Glutamatergic neuron (in vitro differentiated cells): ENCODE data around the gene PTGIS. TPM values are rescaled to one million over a fixed set of nuclear protein-coding genes. Genes with fewer than 3 reads are reported as not detected.
A peak's percentile ranks its signal among the peaks of the same experiment; 100 is the strongest.
"Not testable (repeated sequence)": the region's sequence is repeated elsewhere in the genome, so short reads cannot be mapped to it uniquely, and the experiment has no call there.

Experiments used
- DNase-seq: peaks from one replicate; pipeline ENCODE4 v3.0.0; 2022
- H3K27ac Mint-ChIP-seq: one replicate; pipeline ENCODE4 v1.8.0; 2020; ENCODE audit warnings: mild to moderate bottlenecking, mixed read lengths, inconsistent platforms; ENCODE audit not compliant: unreplicated experiment
- H3K27me3 Mint-ChIP-seq: one replicate; pipeline ENCODE4 v1.8.0; 2020; ENCODE audit warnings: mild to moderate bottlenecking, moderate library complexity, mixed read lengths, inconsistent platforms; ENCODE audit not compliant: unreplicated experiment
- H3K36me3 Mint-ChIP-seq: one replicate; pipeline ENCODE4 v1.8.0; 2020; ENCODE audit warnings: mild to moderate bottlenecking, mixed read lengths, inconsistent platforms; ENCODE audit not compliant: unreplicated experiment
- H3K4me1 Mint-ChIP-seq: one replicate; pipeline ENCODE4 v1.8.0; 2020; ENCODE audit warnings: mild to moderate bottlenecking, low read depth, mixed read lengths, inconsistent platforms; ENCODE audit not compliant: unreplicated experiment
- H3K4me3 Mint-ChIP-seq: one replicate; pipeline ENCODE4 v1.8.0; 2020; ENCODE audit warnings: mild to moderate bottlenecking, mixed read lengths, inconsistent platforms; ENCODE audit not compliant: unreplicated experiment
- H3K9me3 Mint-ChIP-seq: one replicate; pipeline ENCODE4 v1.8.0; 2020; ENCODE audit warnings: mild to moderate bottlenecking, moderate library complexity, mixed read lengths, inconsistent platforms; ENCODE audit not compliant: unreplicated experiment
- CTCF ChIP-seq: fragments of 200-600 bp; sonication (generic); IDR thresholded peaks from one replicate; pipeline ENCODE4 v1.5.0; 2021; ENCODE audit not compliant: partially characterized antibody, unreplicated experiment
- total RNA-seq: library from RNA; stranded (reverse); fragmentation: NEBNext Ultra II Directional; extraction: Animal tissue kit (Norgen Biotek cat#: 25700); gene quantifications from one replicate; pipeline ENCODE4 v1.2.1, GENCODE V29; 2021; ENCODE audit not compliant: unreplicated experiment

Gene PTGIS
- total RNA-seq, 1 donor from 2014 or later, result 0.12 TPM

- Mint-ChIP-seq H3K36me3 (no peaks in the 10 kb centered on the region), H3K9me3 (peaks cover 6% of the 10 kb centered on the region), H3K27ac (no peak overlapping the region), H3K27me3 (peaks cover 14% of the 10 kb centered on the region), H3K4me1 (peaks cover 4% of the 10 kb centered on the region), H3K4me3 (peak overlapping the region; percentile 63)
- TF ChIP-seq CTCF, result no peak
- DNase-seq, result no peak
Observed at GRCh38 chr20:49568278-49569151, 578 bp upstream of the PTGIS start.

- no peaks in the 10 kb centered on the region for H3K4me1 Mint-ChIP-seq
- DNase-seq, result no peak
- peaks cover 18% of the 10 kb centered on the region for H3K27me3 Mint-ChIP-seq
- TF ChIP-seq CTCF, result no peak
- H3K36me3 Mint-ChIP-seq, result no peaks in the 10 kb centered on the region
- peaks cover 6% of the 10 kb centered on the region for H3K9me3 Mint-ChIP-seq
- H3K27ac Mint-ChIP-seq, result no peak overlapping the region
- peak overlapping the region; percentile 49 for H3K4me3 Mint-ChIP-seq
Observed at GRCh38 chr20:49566401-49567364, 1.3 kb downstream of the PTGIS start.

- not testable (repeated sequence) for H3K27ac Mint-ChIP-seq, H3K4me1 Mint-ChIP-seq, H3K4me3 Mint-ChIP-seq, H3K9me3 Mint-ChIP-seq, H3K36me3 Mint-ChIP-seq, DNase-seq
- peaks cover 16% of the 10 kb centered on the region for H3K27me3 Mint-ChIP-seq
Observed at GRCh38 chr20:49564991-49565390, 2.9 kb downstream of the PTGIS start.

- Mint-ChIP-seq H3K4me1 (no peaks in the 10 kb centered on the region), H3K4me3 (no peak overlapping the region), H3K27ac (no peak overlapping the region), H3K27me3 (peaks cover 8% of the 10 kb centered on the region), H3K36me3 (no peaks in the 10 kb centered on the region), H3K9me3 (no peaks in the 10 kb centered on the region)
- DNase-seq, result no peak
- TF ChIP-seq CTCF, result no peak
Observed at GRCh38 chr20:49563015-49563980, 4.6 kb downstream of the PTGIS start.
